Spleen (tissue), 11 donors: ENCODE measurements around the gene XPO4. TPM values are rescaled to one million over a fixed set of nuclear protein-coding genes. Genes with fewer than 3 reads are reported as not detected.
A peak's percentile ranks its signal among the peaks of the same experiment; 100 is the strongest.

Experiments
- DNase-seq: peaks from one replicate; pipeline ENCODE4 v3.0.0-alpha.2; 2020
- H3K27ac ChIP-seq, 8 donors: fragments of 200-600 bp; sonication (generic) in 7 of 8; 1 replicate in 4 of 8; 2 replicates in 4 of 8; pipeline versions ENCODE4 v1.5.0 to v1.8.0; 2016 to 2021; ENCODE audit warnings: inconsistent platforms in 4 of 8, mild to moderate bottlenecking in 4 of 8, moderate library complexity in 1 of 8
- H3K27me3 ChIP-seq, 7 donors: fragments of 200-600 bp; sonication (generic) in 6 of 7; replicated peaks in 1 of 7; 1 replicate in 4 of 7; 2 replicates in 3 of 7; pipeline versions ENCODE4 v1.5.0 to v1.8.0; 2016 to 2021; ENCODE audit warnings: inconsistent platforms in 3 of 7, mild to moderate bottlenecking in 1 of 7
- H3K36me3 ChIP-seq, 6 donors: fragments of 200-600 bp; sonication (generic) in 5 of 6; 1 replicate in 4 of 6; 2 replicates in 2 of 6; pipeline versions ENCODE4 v1.5.0 to v1.8.0; 2016 to 2021; ENCODE audit warnings: inconsistent platforms in 2 of 6
- H3K4me1 ChIP-seq, 6 donors: fragments of 200-600 bp; sonication (generic) in 5 of 6; 1 replicate in 3 of 6; 2 replicates in 3 of 6; pipeline versions ENCODE4 v1.5.0 to v1.8.0; 2016 to 2021; ENCODE audit warnings: inconsistent platforms in 3 of 6
- H3K4me3 ChIP-seq, 8 donors: fragments of 200-600 bp; sonication (generic) in 7 of 8; 1 replicate in 4 of 8; 2 replicates in 4 of 8; pipeline versions ENCODE4 v1.5.0 to v1.8.0; 2016 to 2021; ENCODE audit warnings: inconsistent platforms in 4 of 8, mild to moderate bottlenecking in 4 of 8, moderate library complexity in 2 of 8
- H3K9me3 ChIP-seq, 8 donors: fragments of 200-600 bp; sonication (generic) in 7 of 8; 1 replicate in 4 of 8; 2 replicates in 4 of 8; pipeline versions ENCODE4 v1.5.0 to v1.8.0; 2016 to 2021; ENCODE audit warnings: inconsistent platforms in 4 of 8
- POLR2A ChIP-seq, 3 donors: fragments of 450-650 bp; IDR thresholded peaks; one replicate each; pipeline ENCODE4 v1.5.1; 2017; ENCODE audit warnings: antibody characterized with exemption in 3 of 3, mild to moderate bottlenecking in 1 of 3
- POLR2AphosphoS5 ChIP-seq, 3 donors: sonication (generic); formaldehyde crosslinking; IDR thresholded peaks; one replicate each; pipeline ENCODE4 v1.5.1; 2017; ENCODE audit warnings: antibody characterized with exemption in 3 of 3
- WGBS, 5 donors: extraction: QIAGEN DNeasy Blood & Tissue Kit in 3 of 5; methylation state at CpG; one replicate each; pipeline versions ENCODE4 v1.1.5 to v1.1.7; 2013 to 2018; 5-methylcytosine and 5-hydroxymethylcytosine counted together
- intact Hi-C: fragments of 100-400 bp; cut with DNase I; formaldehyde crosslinking; loops from one replicate; pipeline ENCODE4 v1.15.0; 2023; ENCODE audit warnings: low total_unique reads
- polyA plus RNA-seq, 3 donors: library from polyadenylated mRNA; stranded (reverse); fragments of 200-250 nt; gene quantifications; one replicate each; pipeline ENCODE4 v1.2.1, GENCODE V29; 2013
- total RNA-seq, 7 donors: library from RNA; depleted of rRNA in 3 of 7; stranded (reverse); fragments of >200 nt in 3 of 7; fragmentation: NEBNext Ultra II Directional in 4 of 7; extraction: Animal tissue kit (Norgen Biotek cat#: 25700) in 4 of 7; gene quantifications; one replicate each; pipeline versions ENCODE4 v1.1.0 to v1.2.1, GENCODE V29; 2016 to 2021
- TF ChIP-seq, protein P1 (sequence below), 11 experiments: fragments of 200-600 bp in 7 of 11; fragments of 450-650 bp in 4 of 11; sonication (generic) in 4 of 11; IDR thresholded peaks in 8 of 11; conservative IDR thresholded peaks in 3 of 11; 1 replicate in 7 of 11; 2 replicates in 4 of 11; pipeline versions ENCODE4 v1.4.0 to v1.8.0; 2016 to 2021; ENCODE audit warnings: antibody characterized with exemption in 11 of 11, inconsistent platforms in 4 of 11, mild to moderate bottlenecking in 1 of 11
- donor health status: healthy with polysubstance abuse.
- donor health status: DM: no; HTN: no; CAD: no; lungs with moderate emphysema.
- donor health status: DM: no; HTN: no; CAD: no.
- donor health status: Bipolar disorder and iron deficiency.
- donor health status: healthy.
- donor health status: DM: no; HTN: no; CAD: no.
- donor health status: DM: yes; HTN: yes; CAD: no.

Gene XPO4
- total and polyA plus RNA-seq, 10 donors, result 3.1 to 23.1 (median 17.5) TPM

DNA sequence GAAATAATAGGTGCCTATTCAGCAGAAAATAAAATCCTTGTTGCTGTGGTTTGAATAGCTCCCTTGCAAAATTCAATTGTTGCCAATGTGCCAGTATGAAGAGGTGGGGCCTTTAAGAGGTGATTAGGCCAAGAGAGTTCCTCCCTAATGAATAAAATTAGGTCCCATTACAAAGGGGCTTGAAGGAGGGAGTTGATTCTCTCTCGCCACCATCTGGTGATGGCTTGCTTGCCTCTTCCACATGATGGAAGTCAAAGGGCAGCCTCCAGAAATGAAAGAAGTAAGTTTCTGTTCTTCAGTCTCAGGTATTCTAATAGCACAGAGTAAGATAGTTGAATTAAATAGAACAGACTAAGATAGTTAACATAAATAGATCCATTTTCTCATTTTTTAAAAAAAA lies 125.8 kb downstream of the XPO4 start:
- DNase-seq, result no peak
- H3K4me1 ChIP-seq, result peaks cover 0 to 26% (median 13%) of the 10 kb centered on the region in 6 donors
- TF ChIP-seq POLR2AphosphoS5 (IDR thresholded peaks at IDR 0.05), result no peak
- TF ChIP-seq, protein P1, sequence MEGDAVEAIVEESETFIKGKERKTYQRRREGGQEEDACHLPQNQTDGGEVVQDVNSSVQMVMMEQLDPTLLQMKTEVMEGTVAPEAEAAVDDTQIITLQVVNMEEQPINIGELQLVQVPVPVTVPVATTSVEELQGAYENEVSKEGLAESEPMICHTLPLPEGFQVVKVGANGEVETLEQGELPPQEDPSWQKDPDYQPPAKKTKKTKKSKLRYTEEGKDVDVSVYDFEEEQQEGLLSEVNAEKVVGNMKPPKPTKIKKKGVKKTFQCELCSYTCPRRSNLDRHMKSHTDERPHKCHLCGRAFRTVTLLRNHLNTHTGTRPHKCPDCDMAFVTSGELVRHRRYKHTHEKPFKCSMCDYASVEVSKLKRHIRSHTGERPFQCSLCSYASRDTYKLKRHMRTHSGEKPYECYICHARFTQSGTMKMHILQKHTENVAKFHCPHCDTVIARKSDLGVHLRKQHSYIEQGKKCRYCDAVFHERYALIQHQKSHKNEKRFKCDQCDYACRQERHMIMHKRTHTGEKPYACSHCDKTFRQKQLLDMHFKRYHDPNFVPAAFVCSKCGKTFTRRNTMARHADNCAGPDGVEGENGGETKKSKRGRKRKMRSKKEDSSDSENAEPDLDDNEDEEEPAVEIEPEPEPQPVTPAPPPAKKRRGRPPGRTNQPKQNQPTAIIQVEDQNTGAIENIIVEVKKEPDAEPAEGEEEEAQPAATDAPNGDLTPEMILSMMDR (IDR thresholded peaks at IDR 0.05 in 8 of 11, conservative IDR thresholded peaks at IDR 0.05 in 3 of 11), result no peak
- no peak for TF ChIP-seq POLR2A (IDR thresholded peaks at IDR 0.05)
- H3K4me3 ChIP-seq, result no peak overlapping the region
- peaks cover 0 to 12% (median 0%) of the 10 kb centered on the region in 6 donors for H3K36me3 ChIP-seq
- no peaks in the 10 kb centered on the region for H3K9me3 ChIP-seq
- WGBS, 5 donors, result 91 to 100% (median 96%) methylated on average over 1 of the region's 1 CpG
- H3K27ac ChIP-seq, result no peak overlapping the region
- no peaks in the 10 kb centered on the region for H3K27me3 ChIP-seq
- intact Hi-C loops, result loop anchor here (10.0 kb wide), 1 partner anchor 62 kb away; no protein-coding TSS in a partner anchor

DNA sequence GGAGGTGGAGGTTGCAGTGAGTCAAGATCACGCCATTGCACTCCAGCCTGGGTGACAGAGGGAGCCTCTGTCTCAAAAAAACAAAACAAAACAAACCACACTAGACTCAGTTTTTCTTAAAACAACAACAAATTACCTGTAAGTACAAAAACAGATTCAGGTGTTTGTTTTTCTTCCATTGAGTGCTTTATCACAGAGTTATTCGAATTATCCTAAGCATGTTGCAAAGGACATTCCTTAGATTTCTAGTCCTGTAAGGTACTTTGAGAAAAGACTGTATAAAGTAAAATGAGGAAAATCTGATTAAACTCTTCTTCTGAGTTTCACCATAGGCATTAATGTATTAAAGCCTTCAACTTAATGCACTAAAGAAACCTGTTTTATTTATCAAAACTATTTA lies 126.6 kb downstream of the XPO4 start:
- Histone ChIP-seq H3K9me3 (no peaks in the 10 kb centered on the region), H3K4me3 (no peak overlapping the region), H3K27me3 (no peaks in the 10 kb centered on the region), H3K36me3 (peaks cover 0 to 12% (median 0%) of the 10 kb centered on the region in 6 donors), H3K27ac (no peak overlapping the region), H3K4me1 (peaks cover 0 to 28% (median 14%) of the 10 kb centered on the region in 6 donors)
- intact Hi-C loops, result loop anchor here (10.0 kb wide), 1 partner anchor 61 kb away; no protein-coding TSS in a partner anchor
- 94 to 99% (median 96%) methylated on average over 2 of the region's 2 CpGs for WGBS, 5 donors
- DNase-seq, result no peak
- TF ChIP-seq POLR2A (IDR thresholded peaks at IDR 0.05) (no peak), POLR2AphosphoS5 (IDR thresholded peaks at IDR 0.05) (no peak)
- TF ChIP-seq, protein P1 (IDR thresholded peaks at IDR 0.05 in 8 of 11, conservative IDR thresholded peaks at IDR 0.05 in 3 of 11), result no peak

DNA sequence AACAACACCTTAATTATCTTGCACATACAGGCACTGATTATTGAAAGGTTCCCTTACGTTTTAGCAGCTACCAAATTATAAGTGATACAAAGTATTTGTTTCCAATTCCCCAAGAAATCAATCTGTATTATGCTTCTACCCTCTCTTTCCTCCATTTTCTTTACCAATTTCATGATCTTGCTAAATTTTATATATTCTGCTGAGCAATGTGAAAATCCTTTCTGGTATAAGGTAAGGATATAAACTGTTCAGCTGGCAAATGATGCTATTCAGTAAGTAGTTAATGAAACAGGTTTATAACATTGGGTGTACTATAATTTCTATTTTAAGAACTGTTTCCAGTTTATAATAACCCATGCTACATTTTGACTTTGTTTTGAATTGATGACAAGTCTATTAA lies 127.8 kb downstream of the XPO4 start:
- Histone ChIP-seq H3K27ac (no peak overlapping the region), H3K9me3 (peaks cover 0 to 9% (median 7%) of the 10 kb centered on the region in 8 donors), H3K4me1 (peaks cover 0 to 28% (median 14%) of the 10 kb centered on the region in 6 donors), H3K4me3 (no peak overlapping the region), H3K27me3 (no peaks in the 10 kb centered on the region), H3K36me3 (peaks cover 0 to 18% (median 0%) of the 10 kb centered on the region in 6 donors)
- DNase-seq, result no peak
- 79 to 97% (median 89%) methylated on average over 1 of the region's 1 CpG for WGBS, 5 donors
- no peak for TF ChIP-seq POLR2AphosphoS5 (IDR thresholded peaks at IDR 0.05)
- TF ChIP-seq, protein P1 (IDR thresholded peaks at IDR 0.05 in 8 of 11, conservative IDR thresholded peaks at IDR 0.05 in 3 of 11), result no peak
- TF ChIP-seq POLR2A (IDR thresholded peaks at IDR 0.05), result no peak
- intact Hi-C loops, result loop anchor here (10.0 kb wide), 1 partner anchor 60 kb away; no protein-coding TSS in a partner anchor

DNA sequence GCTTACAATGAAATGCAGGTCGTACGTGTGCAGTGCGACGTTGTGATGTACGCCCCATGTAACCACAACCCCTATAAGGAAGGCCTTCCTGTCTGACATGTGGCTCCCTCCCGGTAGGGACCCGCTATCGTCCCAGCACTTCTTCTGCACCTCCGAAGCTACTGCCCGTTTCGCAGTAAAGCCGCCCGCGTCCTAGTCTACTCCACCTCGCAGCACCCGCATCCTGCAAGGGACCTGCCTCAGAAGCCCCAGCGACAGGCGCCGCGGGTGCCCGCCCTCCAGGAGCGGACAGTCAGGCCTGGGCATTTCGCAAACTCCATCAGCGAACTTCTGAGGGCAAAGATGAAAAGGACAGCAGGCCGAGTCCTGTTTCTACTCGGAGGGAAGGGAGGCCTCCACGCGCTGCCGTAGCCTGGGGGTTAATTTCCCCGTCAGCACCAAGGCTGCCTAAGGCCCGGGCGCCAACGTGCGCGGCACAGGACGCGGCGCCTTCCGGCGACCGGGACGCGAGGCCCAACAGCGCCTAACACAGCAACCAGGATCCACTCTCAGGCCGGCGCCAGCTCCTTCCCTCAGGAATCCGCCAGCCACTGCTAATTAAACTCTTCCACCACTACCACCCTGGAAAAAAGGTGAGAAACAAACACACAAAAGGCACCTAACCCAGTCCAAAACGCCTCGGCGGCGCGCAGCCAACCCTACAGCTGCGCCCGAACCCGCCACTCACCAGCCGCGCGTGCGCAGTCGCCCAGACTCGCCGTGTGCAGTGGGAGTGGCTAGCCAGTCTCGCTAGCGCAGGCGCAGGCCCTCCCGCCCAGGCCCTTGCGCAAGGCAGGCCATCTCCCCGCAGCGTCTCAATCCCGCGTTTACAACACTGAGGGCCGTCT lies 129.1 kb downstream of the XPO4 start, which contains the start of gene EEF1AKMT1:
EEF1AKMT1 (minus strand) TSS at position 768 of the 887 bp plus-strand sequence. CDS start 16,363 bp downstream, outside the sequence.
- peaks cover 0 to 28% (median 14%) of the 10 kb centered on the region in 6 donors for H3K4me1 ChIP-seq
- WGBS, 5 donors, result 0% methylated on average over 49 to 72 of the region's 72 CpGs
- TF ChIP-seq POLR2AphosphoS5 (IDR thresholded peaks at IDR 0.05) (peak; percentile 99 to 100 (median 99)), POLR2A (IDR thresholded peaks at IDR 0.05) (peak in 2 of 3 donors; percentile 74 to 90)
- TF ChIP-seq, protein P1 (IDR thresholded peaks at IDR 0.05 in 8 of 11, conservative IDR thresholded peaks at IDR 0.05 in 3 of 11), result peak in 3 of 11 experiments; percentile 9 to 24 (median 12)
- peak; percentile 98 for DNase-seq
- H3K9me3 ChIP-seq, result peaks cover 0 to 22% (median 19%) of the 10 kb centered on the region in 8 donors
- peak within 1 kb of the TSS; percentile 61 to 79 (median 66) for H3K4me3 ChIP-seq
- intact Hi-C loops, result loop anchor here (10.0 kb wide), 1 partner anchor 59 kb away; no protein-coding TSS in a partner anchor
- H3K27ac ChIP-seq, result peak within 1 kb of the TSS; percentile 87 to 96 (median 92)
- no peaks in the 10 kb centered on the region for H3K27me3 ChIP-seq
- H3K36me3 ChIP-seq, result peaks cover 0 to 31% (median 0%) of the 10 kb centered on the region in 6 donors
